ENCODE results near the gene ASAH2.

Gene ASAH2

GRCh38 chr10:50216418-50216817, 34.9 kb downstream of the ASAH2 start:
- no peaks in the 10 kb centered on the region for H3K79me2 ChIP-seq (ENCODE audit: control insufficient read depth, insufficient read depth, low read length)
- H3K4me2 ChIP-seq (ENCODE audit: low read length) = no peak overlapping the region
- no peak overlapping the region for H2BK5ac ChIP-seq (ENCODE audit: low read length)
- H3K56ac ChIP-seq (ENCODE audit: low read length) = no peak overlapping the region
- no peak overlapping the region for H3K9ac ChIP-seq (ENCODE audit: low read length)
- DNase-seq = no peak
- H3K4me1 ChIP-seq (ENCODE audit: control insufficient read depth, low read depth, low read length) = no peaks in the 10 kb centered on the region
- H4K8ac ChIP-seq (ENCODE audit: low read depth, low read length) = no peak overlapping the region
- H3K18ac ChIP-seq (ENCODE audit: low read length) = no peak overlapping the region
- no peak overlapping the region for H2BK120ac ChIP-seq (ENCODE audit: low read depth, low read length)
- H3K36me3 ChIP-seq (ENCODE audit: control insufficient read depth, insufficient read depth, low read length) = no peaks in the 10 kb centered on the region
- no peak overlapping the region for H3K27ac ChIP-seq (ENCODE audit: low read depth, low read length)
- no peak overlapping the region for H3K4me3 ChIP-seq (ENCODE audit: low read length)
- H3K79me1 ChIP-seq (ENCODE audit: low read length) = no peaks in the 10 kb centered on the region
- no peak overlapping the region for H3K4ac ChIP-seq (ENCODE audit: low read depth, low read length)
- H3K23ac ChIP-seq (ENCODE audit: low read length) = no peak overlapping the region
- no peak overlapping the region for H2AK5ac ChIP-seq (ENCODE audit: low read length)
- no peaks in the 10 kb centered on the region for H3K27me3 ChIP-seq (ENCODE audit: insufficient read depth, low read length, poor library complexity)
- no peak overlapping the region for H4K5ac ChIP-seq (ENCODE audit: low read length)
- no peak overlapping the region for H2BK15ac ChIP-seq (replicated peaks; ENCODE audit: low read depth)

- Histone ChIP-seq H3K36me3 (ENCODE audit: control insufficient read depth, insufficient read depth, low read length) (no peaks in the 10 kb centered on the region), H2AK5ac (ENCODE audit: low read length) (no peak overlapping the region), H3K9ac (ENCODE audit: low read length) (no peak overlapping the region), H4K5ac (ENCODE audit: low read length) (no peak overlapping the region), H3K4me3 (ENCODE audit: low read length) (no peak overlapping the region), H4K8ac (ENCODE audit: low read depth, low read length) (no peak overlapping the region), H3K27ac (ENCODE audit: low read depth, low read length) (no peak overlapping the region), H3K23ac (ENCODE audit: low read length) (no peak overlapping the region), H3K4ac (ENCODE audit: low read depth, low read length) (no peak overlapping the region), H2BK15ac (replicated peaks; ENCODE audit: low read depth) (no peak overlapping the region), H3K79me1 (ENCODE audit: low read length) (no peaks in the 10 kb centered on the region), H2BK5ac (ENCODE audit: low read length) (no peak overlapping the region), H3K18ac (ENCODE audit: low read length) (no peak overlapping the region), H3K4me1 (ENCODE audit: control insufficient read depth, low read depth, low read length) (no peaks in the 10 kb centered on the region), H3K4me2 (ENCODE audit: low read length) (no peak overlapping the region), H3K27me3 (ENCODE audit: insufficient read depth, low read length, poor library complexity) (no peaks in the 10 kb centered on the region), H3K79me2 (ENCODE audit: control insufficient read depth, insufficient read depth, low read length) (no peaks in the 10 kb centered on the region), H2BK120ac (ENCODE audit: low read depth, low read length) (no peak overlapping the region), H3K56ac (ENCODE audit: low read length) (no peak overlapping the region)
- no CpG with 5 or more reads among the region's 3 CpGs for WGBS (ENCODE audit: extremely low coverage, insufficient coverage, low lambda C conversion rate)
- DNase-seq = no peak
Observed at GRCh38 chr10:50211670-50212069, 39.6 kb downstream of the ASAH2 start.

- Histone ChIP-seq H2BK120ac (ENCODE audit: low read depth, low read length) (no peak overlapping the region), H3K18ac (ENCODE audit: low read length) (no peak overlapping the region), H3K56ac (ENCODE audit: low read length) (no peak overlapping the region), H3K4me3 (ENCODE audit: low read length) (no peak overlapping the region), H3K36me3 (ENCODE audit: control insufficient read depth, insufficient read depth, low read length) (no peaks in the 10 kb centered on the region), H2BK15ac (replicated peaks; ENCODE audit: low read depth) (no peak overlapping the region), H2AK5ac (ENCODE audit: low read length) (no peak overlapping the region), H3K4me2 (ENCODE audit: low read length) (no peak overlapping the region), H4K5ac (ENCODE audit: low read length) (no peak overlapping the region), H3K27ac (ENCODE audit: low read depth, low read length) (no peak overlapping the region), H2BK5ac (ENCODE audit: low read length) (no peak overlapping the region), H3K9ac (ENCODE audit: low read length) (no peak overlapping the region), H3K4me1 (ENCODE audit: control insufficient read depth, low read depth, low read length) (no peaks in the 10 kb centered on the region), H3K4ac (ENCODE audit: low read depth, low read length) (no peak overlapping the region), H4K8ac (ENCODE audit: low read depth, low read length) (no peak overlapping the region), H3K27me3 (ENCODE audit: insufficient read depth, low read length, poor library complexity) (no peaks in the 10 kb centered on the region), H3K79me2 (ENCODE audit: control insufficient read depth, insufficient read depth, low read length) (no peaks in the 10 kb centered on the region), H3K23ac (ENCODE audit: low read length) (no peak overlapping the region), H3K79me1 (ENCODE audit: low read length) (no peaks in the 10 kb centered on the region)
- no peak for DNase-seq
Observed at GRCh38 chr10:50210876-50211275, 40.4 kb downstream of the ASAH2 start.
